Heart left ventricle (tissue), 16 donors: ENCODE measurements around the gene ALG9. TPM values are rescaled to one million over a fixed set of nuclear protein-coding genes. Genes with fewer than 3 reads are reported as not detected.
A peak's percentile ranks its signal among the peaks of the same experiment; 100 is the strongest.

Experiments used
- ATAC-seq, 4 donors: fragments of 200-7000 bp; cut with Tn5 transposase; one replicate each; pipeline ENCODE4 v1.9.1; 2020 to 2022; ENCODE audit warnings: moderate library complexity in 4 of 4, mild to moderate bottlenecking in 3 of 4, moderate number of reproducible peaks in 1 of 4
- DNase-seq, 5 donors: peaks; one replicate each; pipeline ENCODE4 v3.0.0-alpha.2; 2020
- H3K27ac ChIP-seq, 12 donors: fragments of 200-600 bp; sonication (generic) in 4 of 12; one replicate each; pipeline versions ENCODE4 v1.5.0 to v1.8.0; 2016 to 2022; ENCODE audit warnings: mild to moderate bottlenecking in 2 of 12
- H3K27me3 ChIP-seq, 9 donors: fragments of 200-600 bp; sonication (generic) in 2 of 9; one replicate each; pipeline versions ENCODE4 v1.5.1 to v1.8.0; 2016 to 2022; ENCODE audit warnings: mild to moderate bottlenecking in 3 of 9
- H3K36me3 ChIP-seq, 9 donors: fragments of 200-600 bp; sonication (generic) in 2 of 9; one replicate each; pipeline versions ENCODE4 v1.5.0 to v1.8.0; 2018 to 2022; ENCODE audit warnings: mild to moderate bottlenecking in 2 of 9
- H3K4me1 ChIP-seq, 12 donors: fragments of 200-600 bp; sonication (generic) in 4 of 12; one replicate each; pipeline versions ENCODE4 v1.5.0 to v1.8.0; 2016 to 2022; ENCODE audit warnings: mild to moderate bottlenecking in 3 of 12
- H3K4me3 ChIP-seq, 12 donors: fragments of 200-600 bp; sonication (generic) in 4 of 12; one replicate each; pipeline versions ENCODE4 v1.5.0 to v1.8.0; 2017 to 2022; ENCODE audit warnings: mild to moderate bottlenecking in 9 of 12, moderate library complexity in 4 of 12
- H3K9me3 ChIP-seq, 12 donors: fragments of 200-600 bp; sonication (generic) in 4 of 12; one replicate each; pipeline versions ENCODE4 v1.5.0 to v1.8.0; 2016 to 2022; ENCODE audit warnings: mild to moderate bottlenecking in 1 of 12
- POLR2A ChIP-seq, 2 donors: fragments of 450-650 bp; IDR thresholded peaks; one replicate each; pipeline ENCODE4 v1.6.1; 2017; ENCODE audit warnings: antibody characterized with exemption in 2 of 2, mild to moderate bottlenecking in 2 of 2, moderate library complexity in 2 of 2
- whole genome bisulfite sequencing, 4 donors: extraction: QIAGEN DNeasy Blood & Tissue Kit in 2 of 4; methylation state at CpG; one replicate each; pipeline versions ENCODE4 v1.1.5 to v1.1.7; 2013 to 2018; 5-methylcytosine and 5-hydroxymethylcytosine counted together
- intact Hi-C, 10 donors: fragments of 100-400 bp; cut with DNase I; formaldehyde crosslinking; loops; one replicate each; pipeline versions ENCODE4 v1.11.1 to v1.14.2; 2022
- polyA plus RNA-seq, 2 donors: library from polyadenylated mRNA; stranded (reverse); fragments of 200-250 nt; gene quantifications; one replicate each; pipeline ENCODE4 v1.2.3, GENCODE V29; 2013
- total RNA-seq, 9 donors: library from RNA; depleted of rRNA in 2 of 9; stranded (reverse); fragments of >200 nt in 2 of 9; fragmentation: NEBNext Ultra II Directional in 3 of 9; extraction: Animal tissue kit (Norgen Biotek cat#: 25700) in 3 of 9; gene quantifications; one replicate each; pipeline versions ENCODE4 v1.1.0 to v1.2.4, GENCODE V29; 2016 to 2023
- TF ChIP-seq, protein P1 (sequence below), 12 donors: fragments of 200-600 bp; sonication (generic) in 4 of 12; IDR thresholded peaks; one replicate each; pipeline versions ENCODE4 v1.5.0 to v1.8.0; 2018 to 2022; ENCODE audit warnings: antibody characterized with exemption in 12 of 12, mild to moderate bottlenecking in 5 of 12
- donor health status: ischemic (EF 13 %, LVEDD 7.1; RV severe dilation, severe dysfunction).
- donor health status: healthy with polysubstance abuse.
- donor health status: DM: no; HTN: yes; CAD: no.
- donor health status: DM: no; HTN: no; CAD: no.
- donor health status: ischemic (EF 25% LVEDD 6.9; RV normal size, moderate dysfunction).
- donor health status: ischemic (EF 25% LVEDD 5.7; RV mildly dilated, moderate dysfunction).
- donor health status: healthy.
- donor health status: DM: yes; HTN: yes; CAD: no.
- donor health status: ischemic (EF 35%, LVEDD 5.7; RV mildly dilated, moderate dysfunction).
- donor health status: nonischemic (EF 11% LVEDD 7.7; RV severe dilation, severe dysfunction).
- donor health status: DM: yes; HTN: yes; CAD: no.
- donor health status: PGD.
- donor health status: ischemic (EF 29% LVEDD 5.4; RV normal size, mild dysfunction).
- donor health status: nonischemic (EF 23%, LVEDD 6.1; RV moderate dilation, normal function).

ALG9 gene
- total and polyA plus RNA-seq, 11 donors, result 13.5 to 26.5 (median 17.6) TPM

DNA sequence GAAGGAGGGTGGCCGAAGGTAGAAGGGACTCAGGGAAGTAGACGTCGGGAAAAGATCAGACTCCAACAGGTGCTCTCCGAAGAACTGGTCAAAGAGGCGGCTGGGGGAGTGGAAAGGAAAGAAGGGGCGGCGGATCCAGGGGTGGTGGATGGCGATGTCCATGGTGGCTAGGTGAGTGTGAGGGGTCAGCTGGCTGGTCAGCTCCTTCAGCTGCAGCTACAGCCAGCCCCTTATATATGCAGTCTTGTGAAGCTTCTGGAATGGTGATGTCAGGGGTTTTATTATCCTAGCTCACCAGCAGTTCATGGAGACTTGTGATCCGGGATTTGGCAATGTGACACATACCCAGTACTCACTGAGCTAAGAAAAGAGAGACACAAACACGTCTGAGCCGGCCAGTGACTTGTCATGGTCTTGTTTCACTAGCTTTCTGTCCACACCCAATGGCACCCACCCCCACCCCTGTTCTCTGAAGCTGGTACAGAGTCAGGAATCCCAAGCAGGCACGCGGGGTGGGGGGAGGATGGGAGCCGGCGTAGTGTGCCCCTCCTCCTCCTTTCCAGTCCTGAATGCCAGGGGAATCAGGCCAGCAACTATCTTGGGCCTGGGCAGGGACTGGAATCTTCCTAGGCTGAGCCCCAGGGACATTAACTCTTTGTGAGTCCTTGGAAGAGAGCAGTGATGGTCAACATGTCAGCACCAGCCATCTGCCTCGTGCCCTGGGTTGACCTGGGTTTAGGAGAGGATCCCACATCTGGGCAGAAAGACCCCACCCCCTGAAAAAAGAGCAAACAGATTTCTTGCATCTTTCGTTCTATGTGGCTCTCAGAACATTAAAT, 40.4 kb upstream of the ALG9 start, which contains the start of gene CRYAB:
Gene CRYAB, minus strand, starts transcription at position 208 of the 839 bp plus-strand sequence. Its CDS starts 46 bp downstream, at position 162.
- DNase-seq (peak; percentile 85 to 95 (median 89)), ATAC-seq (peak; percentile 75 to 82 (median 77))
- WGBS, 4 donors, result 21 to 44% (median 25%) methylated on average over 14 to 17 of the region's 17 CpGs
- H3K27ac ChIP-seq, result peak within 1 kb of the TSS; percentile 89 to 100 (median 96)
- H3K9me3 ChIP-seq, result no peaks in the 10 kb centered on the region
- H3K27me3 ChIP-seq, result peaks cover 0 to 10% (median 0%) of the 10 kb centered on the region in 9 donors
- intact Hi-C loops, result loop anchor here in 3 of 10 donors (1.0 to 5.0 kb wide), 3 partner anchors 32 to 34 kb away; partner anchors contain the start of genes CFAP68 (in 3 of the 3) and FDXACB1 (in 3 of the 3)
- peaks cover 0 to 29% (median 7%) of the 10 kb centered on the region in 12 donors for H3K4me1 ChIP-seq
- TF ChIP-seq POLR2A (IDR thresholded peaks at IDR 0.05), result peak; percentile 41 to 95
- TF ChIP-seq, protein P1, sequence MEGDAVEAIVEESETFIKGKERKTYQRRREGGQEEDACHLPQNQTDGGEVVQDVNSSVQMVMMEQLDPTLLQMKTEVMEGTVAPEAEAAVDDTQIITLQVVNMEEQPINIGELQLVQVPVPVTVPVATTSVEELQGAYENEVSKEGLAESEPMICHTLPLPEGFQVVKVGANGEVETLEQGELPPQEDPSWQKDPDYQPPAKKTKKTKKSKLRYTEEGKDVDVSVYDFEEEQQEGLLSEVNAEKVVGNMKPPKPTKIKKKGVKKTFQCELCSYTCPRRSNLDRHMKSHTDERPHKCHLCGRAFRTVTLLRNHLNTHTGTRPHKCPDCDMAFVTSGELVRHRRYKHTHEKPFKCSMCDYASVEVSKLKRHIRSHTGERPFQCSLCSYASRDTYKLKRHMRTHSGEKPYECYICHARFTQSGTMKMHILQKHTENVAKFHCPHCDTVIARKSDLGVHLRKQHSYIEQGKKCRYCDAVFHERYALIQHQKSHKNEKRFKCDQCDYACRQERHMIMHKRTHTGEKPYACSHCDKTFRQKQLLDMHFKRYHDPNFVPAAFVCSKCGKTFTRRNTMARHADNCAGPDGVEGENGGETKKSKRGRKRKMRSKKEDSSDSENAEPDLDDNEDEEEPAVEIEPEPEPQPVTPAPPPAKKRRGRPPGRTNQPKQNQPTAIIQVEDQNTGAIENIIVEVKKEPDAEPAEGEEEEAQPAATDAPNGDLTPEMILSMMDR (IDR thresholded peaks at IDR 0.05), result no peak
- peak within 1 kb of the TSS; percentile 38 to 80 (median 59) for H3K4me3 ChIP-seq
- peaks cover 0 to 37% (median 18%) of the 10 kb centered on the region in 9 donors for H3K36me3 ChIP-seq

GRCh38 chr11:111910676-111911562, 39.5 kb upstream of the ALG9 start:
- Histone ChIP-seq H3K27me3 (peaks cover 0 to 10% (median 0%) of the 10 kb centered on the region in 9 donors), H3K4me1 (peaks cover 0 to 29% (median 7%) of the 10 kb centered on the region in 12 donors), H3K36me3 (peaks cover 0 to 37% (median 18%) of the 10 kb centered on the region in 9 donors), H3K9me3 (no peaks in the 10 kb centered on the region), H3K4me3 (peak overlapping the region; percentile 37 to 80 (median 59)), H3K27ac (peak overlapping the region; percentile 89 to 100 (median 96))
- intact Hi-C loops, result loop anchor here in 1 of 10 donors (5.0 kb wide), 1 partner anchor 34 kb away; the partner anchor contains the start of genes CFAP68 and FDXACB1
- TF ChIP-seq, protein P1 (IDR thresholded peaks at IDR 0.05), result no peak
- peak in 1 of 2 donors; percentile 35 for TF ChIP-seq POLR2A (IDR thresholded peaks at IDR 0.05)
- ATAC-seq, result peak; percentile 4 to 55 (median 32)
- peak in 4 of 5 donors; percentile 39 to 62 (median 55) for DNase-seq
- 27 to 39% (median 30%) methylated on average over 9 of the region's 9 CpGs for WGBS, 4 donors

- no peak for TF ChIP-seq POLR2A (IDR thresholded peaks at IDR 0.05)
- TF ChIP-seq, protein P1 (IDR thresholded peaks at IDR 0.05), result no peak
- Histone ChIP-seq H3K27me3 (peaks cover 0 to 10% (median 0%) of the 10 kb centered on the region in 9 donors), H3K4me3 (peak overlapping the region; percentile 37 to 80 (median 59)), H3K36me3 (peaks cover 0 to 34% (median 18%) of the 10 kb centered on the region in 9 donors), H3K27ac (peak overlapping the region; percentile 89 to 100 (median 96)), H3K4me1 (peaks cover 0 to 26% (median 2%) of the 10 kb centered on the region in 12 donors), H3K9me3 (no peaks in the 10 kb centered on the region)
- 32 to 49% (median 40%) methylated on average over 5 of the region's 5 CpGs for WGBS, 4 donors
- ATAC-seq (no peak), DNase-seq (no peak)
- intact Hi-C loops, result no loop called here
Measured at GRCh38 chr11:111909378-111909777, 38.0 kb upstream of the ALG9 start.
